HepG2 (cell line): ENCODE results near the gene ACSS1. TPM values are rescaled to one million over a fixed set of nuclear protein-coding genes. Genes with fewer than 3 reads are reported as not detected.

ENCODE experiments used
- ATAC-seq: fragments of 200-7000 bp; cut with Tn5 transposase; 3 replicates; pipeline ENCODE4 v1.9.1; 2020; ENCODE audit warnings: mild to moderate bottlenecking, moderate library complexity
- BruUV-seq: library from RNA; stranded (reverse); fragments of 400-500 nt; replicated peaks from 2 replicates; lab custom pipeline; 2021; lab: Mats Ljungman, UMichigan
- CTCF ChIA-PET: fragments of 300-600 bp; formaldehyde crosslinking; extraction: SDS; loops from one replicate; lab custom pipeline; 2021; ENCODE audit warnings: low total read pairs, inconsistent platforms, low intra/inter-chr PET ratio; lab: Yijun Ruan, JAX
- POLR2A ChIA-PET: fragments of 350-600 bp; sonication (Branson Sonifier 250); formaldehyde crosslinking; loops from one replicate; lab custom pipeline; 2020; ENCODE audit warnings: antibody characterized with exemption, inconsistent platforms; lab: Yijun Ruan, JAX
- DNase-seq: peaks from one replicate; pipeline ENCODE4 v3.0.0-alpha.2; 2015; ENCODE audit warnings: low spot score
- FAIRE-seq: peaks from 3 replicates; lab custom pipeline; 2011; peaks lifted over from hg19 to GRCh38; lab: Jason Lieb, UNC
- H2AFZ ChIP-seq: one replicate; pipeline ENCODE4 v1.6.1; 2011; ENCODE audit warnings: low read length, inconsistent platforms
- H3K27ac ChIP-seq: fragments of 300-600 bp; 3 replicates; pipeline ENCODE4 v1.8.0; 2011; ENCODE audit warnings: mixed run types, mild to moderate bottlenecking, mixed read lengths, low read length, inconsistent platforms; ENCODE audit not compliant: insufficient read depth; ENCODE audit errors: extremely low read length
- H3K27me3 ChIP-seq, 2 experiments: fragments of 200-600 bp in 1 of 2; 2 replicates in 1 of 2; 3 replicates in 1 of 2; pipeline versions ENCODE4 v1.6.0 to v1.8.0; 2011; ENCODE audit warnings: low read length in 2 of 2, mild to moderate bottlenecking in 2 of 2, moderate library complexity in 2 of 2, inconsistent platforms in 1 of 2; ENCODE audit not compliant: insufficient read depth in 2 of 2, control insufficient read depth in 1 of 2
- H3K36me3 ChIP-seq, 2 experiments: fragments of 200-600 bp in 1 of 2; replicated peaks in 1 of 2; 2 replicates in 1 of 2; 3 replicates in 1 of 2; pipeline versions ENCODE4 v1.5.1 to v1.8.0; 2011; ENCODE audit warnings: low read length in 2 of 2, inconsistent platforms in 1 of 2; ENCODE audit not compliant: insufficient read depth in 2 of 2, control insufficient read depth in 1 of 2
- H3K4me1 ChIP-seq: 2 replicates; pipeline ENCODE4 v1.5.1; 2012; ENCODE audit warnings: low read length, inconsistent platforms; ENCODE audit not compliant: insufficient read depth
- H3K4me2 ChIP-seq: 2 replicates; pipeline ENCODE4 v1.6.0; 2011; ENCODE audit warnings: low read depth, low read length, inconsistent platforms
- H3K4me3 ChIP-seq, 3 experiments: fragments of 200-600 bp in 1 of 3; sonication (generic), shearing (Covaris generic) in 1 of 3; replicated peaks in 1 of 3; 2 replicates each; pipeline ENCODE4 v1.5.1; 2011 to 2016; ENCODE audit warnings: low read length in 3 of 3, inconsistent platforms in 2 of 3, low read depth in 2 of 3, mild to moderate bottlenecking in 2 of 3, control low read depth in 1 of 3, mixed read lengths in 1 of 3; ENCODE audit not compliant: insufficient read depth in 1 of 3
- H3K79me2 ChIP-seq: one replicate; pipeline ENCODE4 v1.6.1; 2011; ENCODE audit warnings: low read length, inconsistent platforms; ENCODE audit not compliant: insufficient read depth
- H3K9ac ChIP-seq: 2 replicates; pipeline ENCODE4 v1.6.0; 2011; ENCODE audit warnings: mild to moderate bottlenecking, low read depth, low read length, inconsistent platforms; ENCODE audit not compliant: insufficient read depth
- H3K9me3 ChIP-seq: 2 replicates; pipeline ENCODE4 v1.5.1; 2012; ENCODE audit warnings: mild to moderate bottlenecking, low read length
- H4K20me1 ChIP-seq: 2 replicates; pipeline ENCODE4 v1.6.0; 2011; ENCODE audit warnings: inconsistent platforms, mild to moderate bottlenecking, low read length, moderate library complexity; ENCODE audit not compliant: insufficient read depth
- BCLAF1 ChIP-seq: fragments of 450-650 bp; IDR thresholded peaks from 2 replicates; pipeline ENCODE4 v1.6.1; 2017; ENCODE audit warnings: mild to moderate bottlenecking
- KDM5B ChIP-seq: sonication (generic); formaldehyde crosslinking; IDR thresholded peaks from 2 replicates; pipeline ENCODE4 v1.4.0; 2020; ENCODE audit warnings: missing genetic modification reagents, mild to moderate bottlenecking, borderline replicate concordance
- PHB2 ChIP-seq: fragments of 450-650 bp; IDR thresholded peaks from 2 replicates; pipeline ENCODE4 v1.6.1; 2018; ENCODE audit not compliant: partially characterized antibody
- POGZ ChIP-seq: sonication (generic); formaldehyde crosslinking; IDR thresholded peaks from 2 replicates; pipeline ENCODE4 v1.4.0; 2020; ENCODE audit warnings: mild to moderate bottlenecking, missing genetic modification reagents
- RAD21 ChIP-seq: fragments of 450-650 bp; formaldehyde crosslinking; IDR thresholded peaks from 2 replicates; pipeline ENCODE4 v1.5.0; 2020; ENCODE audit warnings: mild to moderate bottlenecking
- RXRB ChIP-seq: IDR thresholded peaks from 2 replicates; pipeline ENCODE4 v1.6.1; 2016; ENCODE audit warnings: borderline replicate concordance, missing genetic modification reagents, missing compliant biosample characterization
- TBX2 ChIP-seq: sonication (generic); formaldehyde crosslinking; IDR thresholded peaks from 2 replicates; pipeline ENCODE4 v1.5.0; 2020; ENCODE audit warnings: missing genetic modification reagents, mild to moderate bottlenecking, borderline replicate concordance
- TBX3 ChIP-seq: fragments of 450-650 bp; IDR thresholded peaks from 2 replicates; pipeline ENCODE4 v1.6.1; 2017; ENCODE audit warnings: antibody characterized with exemption, mild to moderate bottlenecking, inconsistent platforms, borderline replicate concordance
- ZBTB14 ChIP-seq: sonication (generic); formaldehyde crosslinking; IDR thresholded peaks from 2 replicates; pipeline ENCODE4 v1.4.0; 2020; ENCODE audit warnings: missing genetic modification reagents
- ZFP90 ChIP-seq: sonication (generic); formaldehyde crosslinking; IDR thresholded peaks from 2 replicates; pipeline ENCODE4 v1.8.0; 2022; ENCODE audit warnings: missing genetic modification reagents, mild to moderate bottlenecking, inconsistent platforms, borderline replicate concordance
- ZNF572 ChIP-seq: sonication (generic); formaldehyde crosslinking; IDR thresholded peaks from 2 replicates; pipeline ENCODE4 v1.5.1; 2020; ENCODE audit warnings: mild to moderate bottlenecking, missing genetic modification reagents
- ZNF577 ChIP-seq: sonication (generic); formaldehyde crosslinking; IDR thresholded peaks from 2 replicates; pipeline ENCODE4 v1.4.0; 2020; ENCODE audit warnings: mild to moderate bottlenecking, low read depth, missing genetic modification reagents, borderline replicate concordance
- ZNF678 ChIP-seq: sonication (generic); formaldehyde crosslinking; IDR thresholded peaks from 2 replicates; pipeline ENCODE4 v1.4.0; 2020; ENCODE audit warnings: mild to moderate bottlenecking, missing genetic modification reagents
- ZNF782 ChIP-seq: sonication (generic); formaldehyde crosslinking; IDR thresholded peaks from 2 replicates; pipeline ENCODE4 v1.4.0; 2020; ENCODE audit warnings: missing genetic modification reagents, mild to moderate bottlenecking, borderline replicate concordance
- WGBS: methylation state at CpG from one replicate; pipeline ENCODE4 v1.1.6; 2017; ENCODE audit warnings: low lambda C conversion rate; 5-methylcytosine and 5-hydroxymethylcytosine counted together
- in situ Hi-C: cut with HindIII; loops from 2 replicates; pipeline ENCODE4 v1.10.0; 2017; ENCODE audit warnings: low pct_unique_long_range_greater_than_20kb; ENCODE audit not compliant: extremely low pct_ligation_motif_present
- intact Hi-C: fragments of 100-400 bp; cut with micrococcal nuclease; formaldehyde crosslinking; loops from one replicate; pipeline ENCODE4 v1.10.0; 2022; ENCODE audit not compliant: unreplicated experiment
- polyA plus RNA-seq, 8 experiments: library from polyadenylated mRNA; depleted of rRNA in 3 of 8; stranded (reverse) in 7 of 8; unstranded in 1 of 8; fragments of >200 nt; fragmentation: Illumina TruSeq in 4 of 8; extraction: Trizol in 4 of 8; gene quantifications; 2 replicates each; pipeline versions ENCODE4 v1.2.1 to v1.2.3, GENCODE V29; 2011 to 2016; ENCODE audit warnings: low read depth in 4 of 8, missing spikeins in 1 of 8, mixed read lengths in 1 of 8; ENCODE audit not compliant: insufficient read depth in 1 of 8
- total RNA-seq, 5 experiments: library from RNA; depleted of rRNA; stranded (reverse); fragments of >200 nt; fragmentation: Illumina TruSeq; extraction: Trizol; gene quantifications; 2 replicates each; pipeline ENCODE4 v1.2.3, GENCODE V29; 2016; ENCODE audit warnings: low read depth in 1 of 5
- TF ChIP-seq, protein P1 (sequence below): IDR thresholded peaks from 2 replicates; pipeline ENCODE4 v1.6.1; 2016; ENCODE audit warnings: low read depth
- TF ChIP-seq, protein P2 (sequence below): sonication (generic); formaldehyde crosslinking; IDR thresholded peaks from 2 replicates; pipeline ENCODE4 v1.5.0; 2020; ENCODE audit warnings: mild to moderate bottlenecking, missing genetic modification reagents, moderate library complexity

Gene ACSS1
- total and polyA plus RNA-seq, 2 of the 13 experiments (the other 11 are each of a cell fraction or from before 2014, with no cell fraction given), result 15.2 to 41.6 TPM

DNA sequence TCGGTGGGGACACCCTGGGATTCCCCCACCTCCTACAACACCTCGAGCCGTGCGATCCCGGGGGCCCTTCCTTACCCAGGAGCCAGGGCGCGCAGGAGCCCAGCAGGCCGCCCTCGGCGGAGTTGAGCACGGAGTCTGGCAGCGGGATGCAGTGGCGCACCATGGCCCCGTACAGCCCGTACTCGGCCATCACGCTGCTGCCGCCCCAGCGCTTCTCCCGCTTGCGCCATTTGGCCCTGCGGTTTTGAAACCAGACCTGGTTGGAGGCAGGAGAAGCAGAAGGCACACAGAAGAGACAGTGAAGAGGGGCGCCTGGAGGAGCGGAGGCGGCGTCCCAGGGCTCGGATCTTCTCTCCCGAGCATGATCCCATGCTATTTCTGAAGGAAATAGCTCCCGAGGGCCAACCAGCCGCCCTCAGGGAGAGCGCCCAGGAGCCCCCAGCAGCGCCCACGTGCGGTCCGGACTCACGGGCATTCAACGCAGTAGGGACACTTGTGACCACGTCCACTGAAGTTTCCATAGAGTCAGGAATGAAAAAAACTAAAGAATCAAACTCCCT is 19.8 kb upstream of the ACSS1 start:
- intact Hi-C loops, result loop anchor here (5.0 kb wide), 1 partner anchor 60 kb away; no protein-coding TSS in a partner anchor
- DNase-seq (peak; percentile 41), ATAC-seq (peak; percentile 91), FAIRE-seq (no peak)
- no peak overlapping the region for H2AFZ ChIP-seq
- POLR2A ChIA-PET, result no interaction called here
- no peaks in the 10 kb centered on the region for H4K20me1 ChIP-seq
- H3K36me3 ChIP-seq, result no peaks in the 10 kb centered on the region
- H3K4me2 ChIP-seq, result peak overlapping the region; percentile 70
- 6% methylated on average over 35 of the region's 38 CpGs for WGBS
- H3K4me3 ChIP-seq, result peak overlapping the region; percentile 22 to 65 (median 30); a peak in 5 of 6 replicates
- H3K4me1 ChIP-seq, result peaks cover 18% of the 10 kb centered on the region
- no TSS peak for BruUV-seq
- no peak overlapping the region for H3K9ac ChIP-seq
- no peaks in the 10 kb centered on the region for H3K9me3 ChIP-seq
- CTCF ChIA-PET, result interaction anchor here (3.0 kb wide), 1 partner anchor 84 kb away, joined by 35 read pairs; the partner anchor contains the start of gene APMAP
- H3K27me3 ChIP-seq, result peaks cover 10 to 69% of the 10 kb centered on the region in 2 experiments; a peak in 4 of 5 replicates
- H3K79me2 ChIP-seq, result no peaks in the 10 kb centered on the region
- H3K27ac ChIP-seq, result no peak overlapping the region
- in situ Hi-C loops, result no loop called here
- TF ChIP-seq, protein P1, sequence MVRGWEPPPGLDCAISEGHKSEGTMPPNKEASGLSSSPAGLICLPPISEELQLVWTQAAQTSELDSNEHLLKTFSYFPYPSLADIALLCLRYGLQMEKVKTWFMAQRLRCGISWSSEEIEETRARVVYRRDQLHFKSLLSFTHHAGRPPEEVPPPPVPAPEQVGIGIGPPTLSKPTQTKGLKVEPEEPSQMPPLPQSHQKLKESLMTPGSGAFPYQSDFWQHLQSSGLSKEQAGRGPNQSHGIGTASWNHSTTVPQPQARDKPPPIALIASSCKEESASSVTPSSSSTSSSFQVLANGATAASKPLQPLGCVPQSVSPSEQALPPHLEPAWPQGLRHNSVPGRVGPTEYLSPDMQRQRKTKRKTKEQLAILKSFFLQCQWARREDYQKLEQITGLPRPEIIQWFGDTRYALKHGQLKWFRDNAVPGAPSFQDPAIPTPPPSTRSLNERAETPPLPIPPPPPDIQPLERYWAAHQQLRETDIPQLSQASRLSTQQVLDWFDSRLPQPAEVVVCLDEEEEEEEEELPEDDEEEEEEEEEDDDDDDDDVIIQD, result no peak
- TF ChIP-seq BCLAF1, result no peak
- no peak for TF ChIP-seq PHB2
- 0 out of 2 replicates have a peak, but pooled peaks have one; percentile 24 for TF ChIP-seq ZFP90 (CRISPR knock-in tag)
- no peak for TF ChIP-seq TBX3
- TF ChIP-seq ZNF782 (CRISPR knock-in tag), result peak; percentile 56; the same call in 1 of the 2 replicates
- TF ChIP-seq ZNF572 (CRISPR knock-in tag), result peak; percentile 68; the same call in 1 of the 2 replicates
- TF ChIP-seq, protein P2, sequence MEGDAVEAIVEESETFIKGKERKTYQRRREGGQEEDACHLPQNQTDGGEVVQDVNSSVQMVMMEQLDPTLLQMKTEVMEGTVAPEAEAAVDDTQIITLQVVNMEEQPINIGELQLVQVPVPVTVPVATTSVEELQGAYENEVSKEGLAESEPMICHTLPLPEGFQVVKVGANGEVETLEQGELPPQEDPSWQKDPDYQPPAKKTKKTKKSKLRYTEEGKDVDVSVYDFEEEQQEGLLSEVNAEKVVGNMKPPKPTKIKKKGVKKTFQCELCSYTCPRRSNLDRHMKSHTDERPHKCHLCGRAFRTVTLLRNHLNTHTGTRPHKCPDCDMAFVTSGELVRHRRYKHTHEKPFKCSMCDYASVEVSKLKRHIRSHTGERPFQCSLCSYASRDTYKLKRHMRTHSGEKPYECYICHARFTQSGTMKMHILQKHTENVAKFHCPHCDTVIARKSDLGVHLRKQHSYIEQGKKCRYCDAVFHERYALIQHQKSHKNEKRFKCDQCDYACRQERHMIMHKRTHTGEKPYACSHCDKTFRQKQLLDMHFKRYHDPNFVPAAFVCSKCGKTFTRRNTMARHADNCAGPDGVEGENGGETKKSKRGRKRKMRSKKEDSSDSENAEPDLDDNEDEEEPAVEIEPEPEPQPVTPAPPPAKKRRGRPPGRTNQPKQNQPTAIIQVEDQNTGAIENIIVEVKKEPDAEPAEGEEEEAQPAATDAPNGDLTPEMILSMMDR (CRISPR knock-in tag), result peak; percentile 33; the same call in 1 of the 2 replicates
- 0 out of 2 replicates have a peak, but pooled peaks have one; percentile 24 for TF ChIP-seq POGZ (CRISPR knock-in tag)
- TF ChIP-seq ZBTB14, result no peak
- TF ChIP-seq ZNF577 (CRISPR knock-in tag), result no peak
- 0 out of 2 replicates have a peak, but pooled peaks have one; percentile 25 for TF ChIP-seq RAD21 (CRISPR knock-in tag)
- TF ChIP-seq TBX2 (CRISPR knock-in tag), result 0 out of 2 replicates have a peak, but pooled peaks have one; percentile 17
- TF ChIP-seq KDM5B, result peak; percentile 68; the same call in 1 of the 2 replicates
- TF ChIP-seq ZNF678 (CRISPR knock-in tag), result 0 out of 2 replicates have a peak, but pooled peaks have one; percentile 23
- TF ChIP-seq RXRB (CRISPR knock-in tag), result no peak
